ENCODE results near the gene MAGEL2. TPM values are rescaled to one million over a fixed set of nuclear protein-coding genes. Genes with fewer than 3 reads are reported as not detected.

Gene MAGEL2
- total RNA-seq, 2 donors from 2014 or later: 7.2 to 7.6 TPM

DNA sequence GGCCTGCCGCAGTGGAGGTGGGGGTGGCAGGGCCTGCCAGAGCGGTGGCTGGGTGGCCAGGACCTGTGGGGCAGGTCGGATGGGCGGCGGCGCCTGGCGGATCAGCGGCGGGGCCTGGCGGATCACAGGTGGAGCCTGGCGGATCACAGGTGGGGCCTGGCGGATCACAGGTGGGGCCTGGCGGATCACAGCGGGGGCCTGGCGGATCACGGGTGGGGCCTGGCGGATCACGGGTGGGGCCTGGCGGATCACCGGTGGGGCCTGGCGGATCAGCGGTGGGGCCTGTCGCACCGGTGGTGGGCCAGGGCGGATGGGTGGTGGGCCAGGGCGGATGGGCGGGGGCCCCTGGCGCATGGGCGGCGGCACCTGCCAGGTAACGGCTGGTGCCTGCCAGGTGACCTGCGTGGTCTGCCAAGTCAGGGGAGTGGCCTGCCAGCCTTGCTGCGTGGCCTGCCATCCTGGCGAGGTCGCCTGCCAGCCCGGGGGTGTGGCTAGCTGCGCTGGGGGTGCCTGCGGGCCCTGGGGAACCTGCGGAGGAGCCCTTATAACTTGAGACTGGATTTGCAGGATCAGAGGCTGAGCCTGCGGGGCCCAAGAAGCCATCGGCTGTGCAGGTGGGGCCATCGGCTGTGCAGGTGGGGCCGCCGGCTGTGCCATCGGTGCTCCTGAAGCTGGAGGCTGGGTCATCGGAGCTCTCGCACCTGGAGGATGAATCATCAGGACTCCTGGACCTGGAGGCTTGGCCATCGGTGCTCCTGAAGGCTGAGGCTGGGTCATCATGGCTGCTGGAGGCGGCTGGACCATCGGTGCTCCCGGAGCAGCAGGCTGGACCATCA, 1.3 kb downstream of the MAGEL2 start:
- 93 to 95% methylated on average over 20 to 51 of the region's 51 CpGs for WGBS, 2 experiments (ENCODE audit: insufficient coverage in 1 of 2, insufficient read length in 1 of 2)
- Histone ChIP-seq H3K4me3 (ENCODE audit: low read length) (peak overlapping the region; percentile 84), H3K27ac (ENCODE audit: low read depth, low read length) (no peak overlapping the region), H3K4me1 (ENCODE audit: control insufficient read depth, insufficient read depth, low read length) (no peaks in the 10 kb centered on the region), H3K9ac (ENCODE audit: extremely low read depth, low read length, poor library complexity, severe bottlenecking) (no peak overlapping the region), H3K9me3 (ENCODE audit: control insufficient read depth, low read length) (peaks cover 5% of the 10 kb centered on the region), H3K36me3 (ENCODE audit: control insufficient read depth, insufficient read depth, low read length) (no peaks in the 10 kb centered on the region), H3K27me3 (ENCODE audit: control insufficient read depth, insufficient read depth, low read length, poor library complexity, severe bottlenecking) (no peaks in the 10 kb centered on the region)
- Mint-ChIP-seq H3K36me3 (ENCODE audit: low read depth) (no peaks in the 10 kb centered on the region), H3K27me3 (ENCODE audit: insufficient read depth) (peaks cover 14% of the 10 kb centered on the region), H3K4me3 (peak overlapping the region; percentile 59), H3K9me3 (peaks cover 52% of the 10 kb centered on the region), H3K4me1 (peaks cover 1% of the 10 kb centered on the region), H3K27ac (no peak overlapping the region)
- peak; percentile 50 for DNase-seq
- TF ChIP-seq, protein P1, sequence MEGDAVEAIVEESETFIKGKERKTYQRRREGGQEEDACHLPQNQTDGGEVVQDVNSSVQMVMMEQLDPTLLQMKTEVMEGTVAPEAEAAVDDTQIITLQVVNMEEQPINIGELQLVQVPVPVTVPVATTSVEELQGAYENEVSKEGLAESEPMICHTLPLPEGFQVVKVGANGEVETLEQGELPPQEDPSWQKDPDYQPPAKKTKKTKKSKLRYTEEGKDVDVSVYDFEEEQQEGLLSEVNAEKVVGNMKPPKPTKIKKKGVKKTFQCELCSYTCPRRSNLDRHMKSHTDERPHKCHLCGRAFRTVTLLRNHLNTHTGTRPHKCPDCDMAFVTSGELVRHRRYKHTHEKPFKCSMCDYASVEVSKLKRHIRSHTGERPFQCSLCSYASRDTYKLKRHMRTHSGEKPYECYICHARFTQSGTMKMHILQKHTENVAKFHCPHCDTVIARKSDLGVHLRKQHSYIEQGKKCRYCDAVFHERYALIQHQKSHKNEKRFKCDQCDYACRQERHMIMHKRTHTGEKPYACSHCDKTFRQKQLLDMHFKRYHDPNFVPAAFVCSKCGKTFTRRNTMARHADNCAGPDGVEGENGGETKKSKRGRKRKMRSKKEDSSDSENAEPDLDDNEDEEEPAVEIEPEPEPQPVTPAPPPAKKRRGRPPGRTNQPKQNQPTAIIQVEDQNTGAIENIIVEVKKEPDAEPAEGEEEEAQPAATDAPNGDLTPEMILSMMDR (conservative IDR thresholded peaks at IDR 0.05): no peak

DNA sequence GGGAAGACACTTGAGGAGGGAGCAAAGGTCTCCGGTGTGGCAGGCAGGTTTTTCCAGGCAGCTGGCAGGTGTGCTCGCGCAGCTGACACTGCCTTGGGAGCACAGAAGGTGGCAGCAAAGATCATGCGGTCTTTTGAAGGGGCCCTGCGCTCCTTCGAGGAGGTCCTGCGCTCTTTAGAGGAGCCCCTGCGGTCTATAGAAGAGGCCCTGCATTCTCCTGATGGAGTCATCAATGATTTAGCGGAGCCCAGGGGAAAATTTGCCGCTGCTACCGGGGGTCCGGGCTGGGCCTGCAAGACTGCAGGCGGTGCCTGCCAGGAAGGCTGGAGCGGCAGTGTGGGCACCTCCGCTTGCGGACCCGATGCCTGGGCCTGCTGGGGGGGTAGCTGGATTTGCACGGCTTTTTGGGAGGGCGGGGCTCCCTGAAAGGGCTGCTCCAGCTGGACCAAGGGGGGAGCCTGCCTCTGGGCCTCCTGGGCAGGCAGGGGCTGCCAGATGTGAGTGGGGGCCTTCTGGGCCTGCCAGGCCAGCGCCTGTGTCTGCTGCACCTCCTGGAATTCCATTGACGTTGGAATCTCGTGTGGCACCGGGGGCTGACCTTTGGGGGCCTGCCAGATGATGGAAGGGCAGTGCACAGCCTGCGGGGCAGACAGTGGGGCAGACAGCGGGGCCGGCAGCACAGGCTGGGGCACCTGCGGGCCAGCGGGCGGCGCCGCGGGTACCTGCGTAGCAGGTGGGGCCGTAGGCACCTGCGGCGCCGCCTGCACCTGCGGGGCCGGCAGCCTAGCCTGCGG, 2.1 kb downstream of the MAGEL2 start:
- Histone ChIP-seq H3K4me3 (ENCODE audit: low read length) (no peak overlapping the region), H3K9me3 (ENCODE audit: control insufficient read depth, low read length) (peaks cover 2% of the 10 kb centered on the region), H3K4me1 (ENCODE audit: control insufficient read depth, insufficient read depth, low read length) (no peaks in the 10 kb centered on the region), H3K27me3 (ENCODE audit: control insufficient read depth, insufficient read depth, low read length, poor library complexity, severe bottlenecking) (no peaks in the 10 kb centered on the region), H3K9ac (ENCODE audit: extremely low read depth, low read length, poor library complexity, severe bottlenecking) (no peak overlapping the region), H3K27ac (ENCODE audit: low read depth, low read length) (no peak overlapping the region), H3K36me3 (ENCODE audit: control insufficient read depth, insufficient read depth, low read length) (no peaks in the 10 kb centered on the region)
- Mint-ChIP-seq H3K27me3 (ENCODE audit: insufficient read depth) (peaks cover 14% of the 10 kb centered on the region), H3K27ac (no peak overlapping the region), H3K36me3 (ENCODE audit: low read depth) (no peaks in the 10 kb centered on the region), H3K4me1 (peaks cover 1% of the 10 kb centered on the region), H3K9me3 (peaks cover 47% of the 10 kb centered on the region), H3K4me3 (no peak overlapping the region)
- TF ChIP-seq, protein P1 (conservative IDR thresholded peaks at IDR 0.05): peak; percentile 69
- DNase-seq: peak; percentile 77
- 88 to 90% methylated on average over 16 to 40 of the region's 40 CpGs for WGBS, 2 experiments (ENCODE audit: insufficient coverage in 1 of 2, insufficient read length in 1 of 2)

DNA sequence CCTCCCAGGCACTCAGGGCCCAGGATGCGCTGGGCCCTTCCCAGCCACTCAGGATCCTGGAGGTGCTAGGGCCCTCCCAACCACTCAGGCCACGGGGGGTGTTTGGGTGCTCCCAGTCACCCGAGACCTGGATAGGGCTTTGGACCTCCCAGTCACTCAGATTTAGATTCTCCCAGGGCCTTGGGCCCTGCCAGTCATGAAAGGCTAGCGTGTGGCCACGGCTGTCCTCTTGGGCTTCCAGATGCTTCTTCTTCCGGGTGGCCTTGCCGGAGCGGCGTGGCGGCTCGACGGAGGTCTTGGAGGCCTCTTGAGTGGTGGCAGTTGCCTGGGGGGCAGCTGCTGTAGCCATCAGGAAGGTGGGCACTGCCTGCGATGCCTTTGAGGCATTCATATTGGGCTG, 2.8 kb downstream of the MAGEL2 start:
- no peak overlapping the region for H3K27ac Mint-ChIP-seq
- peaks cover 14% of the 10 kb centered on the region for H3K27me3 Mint-ChIP-seq (ENCODE audit: insufficient read depth)
- Histone ChIP-seq H3K9me3 (ENCODE audit: control insufficient read depth, low read length) (no peaks in the 10 kb centered on the region), H3K36me3 (ENCODE audit: control insufficient read depth, insufficient read depth, low read length) (no peaks in the 10 kb centered on the region), H3K27me3 (ENCODE audit: control insufficient read depth, insufficient read depth, low read length, poor library complexity, severe bottlenecking) (no peaks in the 10 kb centered on the region), H3K4me3 (ENCODE audit: low read length) (no peak overlapping the region), H3K4me1 (ENCODE audit: control insufficient read depth, insufficient read depth, low read length) (no peaks in the 10 kb centered on the region), H3K9ac (ENCODE audit: extremely low read depth, low read length, poor library complexity, severe bottlenecking) (no peak overlapping the region), H3K27ac (ENCODE audit: low read depth, low read length) (no peak overlapping the region)
- no peak for DNase-seq
- TF ChIP-seq, protein P1 (conservative IDR thresholded peaks at IDR 0.05): no peak
- H3K4me3 Mint-ChIP-seq: no peak overlapping the region
- H3K36me3 Mint-ChIP-seq (ENCODE audit: low read depth): no peaks in the 10 kb centered on the region
- H3K4me1 Mint-ChIP-seq: peaks cover 1% of the 10 kb centered on the region
- 89 to 93% methylated on average over 8 to 13 of the region's 13 CpGs for WGBS, 2 experiments (ENCODE audit: insufficient coverage in 1 of 2, insufficient read length in 1 of 2)
- peaks cover 46% of the 10 kb centered on the region for H3K9me3 Mint-ChIP-seq
